Measurements from ENCODE around the gene PPP4C. TPM values are rescaled to one million over a fixed set of nuclear protein-coding genes. Genes with fewer than 3 reads are reported as not detected.
"Not testable (repeated sequence)": the region's sequence is repeated elsewhere in the genome, so short reads cannot be mapped to it uniquely, and the experiment has no call there.

PPP4C gene
- polyA plus RNA-seq, 4 donors = 82.0 to 120 (median 90.5) TPM

DNA sequence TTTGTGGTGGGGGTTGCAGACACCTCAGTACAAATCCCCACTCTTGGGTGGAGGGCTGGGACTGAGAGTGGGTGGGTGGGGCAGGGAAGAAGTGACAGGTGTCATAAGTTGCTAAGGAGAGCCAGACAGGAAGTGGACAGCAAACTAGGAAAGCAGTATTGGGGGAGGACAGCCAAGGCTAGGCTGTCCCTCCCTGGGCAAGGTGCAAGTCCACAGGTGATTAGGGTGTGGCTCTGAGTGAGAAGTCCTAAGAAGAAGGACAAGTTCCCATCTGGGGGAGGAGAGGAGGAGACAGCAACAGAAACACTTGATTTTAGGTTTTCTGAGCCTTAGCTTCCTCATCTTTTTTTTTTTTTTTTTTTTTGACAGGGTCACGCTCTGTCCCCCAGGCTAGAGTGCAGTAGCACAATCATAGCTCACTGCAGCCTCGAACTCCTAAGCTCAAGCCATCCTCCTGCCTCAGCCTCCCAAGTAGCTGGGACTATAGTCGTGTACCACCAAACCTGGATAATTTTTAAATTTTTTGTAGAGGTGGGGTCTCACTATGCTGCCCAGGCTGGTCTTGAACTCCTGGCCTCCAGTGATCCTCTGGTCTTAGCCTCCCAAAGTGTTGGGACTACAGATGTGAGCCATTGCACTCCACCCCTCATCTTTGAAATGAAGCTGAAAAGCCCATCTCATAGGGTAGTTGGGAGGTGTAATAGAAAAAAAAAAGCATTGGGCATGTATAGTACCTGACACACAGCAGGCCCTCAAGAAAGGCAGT lies 44.7 kb downstream of the PPP4C start:
- DNase-seq (ENCODE audit: low read depth in 4 of 4, low spot score in 3 of 4) = no peak

GRCh38 chr16:30121741-30122571 lies 46.2 kb downstream of the PPP4C start:
- DNase-seq (ENCODE audit: low read depth in 4 of 4, low spot score in 3 of 4) = peak in 1 of 4 donors; percentile 25

DNA sequence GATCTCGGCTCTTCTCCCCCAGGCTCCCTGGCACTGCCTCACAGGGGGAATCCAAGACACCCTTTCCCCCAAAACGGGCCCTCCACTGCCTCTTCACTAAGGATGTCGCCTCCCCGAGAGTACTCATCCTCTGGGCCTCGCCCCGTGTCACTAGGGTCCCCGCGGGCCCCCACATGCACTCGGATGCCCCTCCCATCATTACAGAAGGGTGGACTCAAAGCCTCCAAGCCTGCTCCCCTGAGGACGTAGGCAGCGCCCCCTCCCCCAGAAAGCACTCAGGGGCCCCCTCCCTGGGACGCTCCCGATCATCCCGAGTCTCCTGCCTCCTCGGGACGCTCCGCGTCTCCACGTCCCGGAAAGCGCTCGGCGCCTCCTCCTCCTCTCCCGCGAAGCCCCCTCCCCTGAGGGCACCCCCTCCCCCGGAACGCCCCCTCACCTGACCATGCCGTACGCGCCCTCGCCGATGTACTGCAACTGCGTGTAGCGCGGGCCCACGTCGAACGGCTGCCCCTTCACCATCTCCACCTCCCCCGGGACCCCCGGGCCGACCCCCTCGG lies 46.9 kb downstream of the PPP4C start:
- DNase-seq (ENCODE audit: low read depth in 4 of 4, low spot score in 3 of 4) = peak in 1 of 4 donors; percentile 29

GRCh38 chr16:30124985-30125379 lies 49.2 kb downstream of the PPP4C start:
- DNase-seq (ENCODE audit: low read depth in 4 of 4, low spot score in 3 of 4) = no peak

GRCh38 chr16:30125690-30126089 lies 49.9 kb downstream of the PPP4C start:
- not testable (repeated sequence) for DNase-seq (ENCODE audit: low read depth in 4 of 4, low spot score in 3 of 4)

DNA sequence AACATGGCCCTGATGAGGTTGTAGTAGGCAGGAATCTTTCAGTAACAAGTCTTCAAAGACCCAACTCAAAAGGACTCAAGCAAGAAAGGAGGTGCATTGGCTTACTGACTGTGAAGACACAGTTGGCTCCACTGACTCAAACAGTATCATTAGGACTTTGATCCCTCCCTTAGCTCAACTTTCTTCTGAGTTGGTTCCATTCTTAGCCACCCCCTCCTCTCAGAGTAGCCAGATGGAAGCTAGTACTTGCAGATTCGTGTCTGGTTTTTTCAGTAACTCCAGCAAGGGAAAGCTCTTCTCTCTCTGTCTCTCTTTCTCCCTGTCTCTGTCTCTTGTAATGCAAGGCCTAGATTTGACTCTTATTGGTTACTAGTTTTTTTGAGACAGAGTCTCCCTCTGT lies 52.2 kb downstream of the PPP4C start:
- no peak for DNase-seq (ENCODE audit: low read depth in 4 of 4, low spot score in 3 of 4)

GRCh38 chr16:30131869-30132475 lies 56.2 kb downstream of the PPP4C start:
- peak in 1 of 4 donors; percentile 39 for DNase-seq (ENCODE audit: low read depth in 4 of 4, low spot score in 3 of 4)

GRCh38 chr16:30132591-30132990 lies 56.8 kb downstream of the PPP4C start:
- DNase-seq (ENCODE audit: low read depth in 4 of 4, low spot score in 3 of 4) = no peak

Other genes with a start within 250 kb of the PPP4C start
- gene CDIPT, start 212.8 kb upstream of the PPP4C start, polyA plus RNA-seq (ENCODE audit: insufficient read length in 4 of 4) = 100 to 1,000 TPM; 104 to 133 (median 112) TPM
- gene SEZ6L2, start 176.4 kb upstream of the PPP4C start, polyA plus RNA-seq (ENCODE audit: insufficient read length in 4 of 4) = 10 to 100 TPM; 11.3 to 13.7 (median 12.4) TPM
- gene ASPHD1, start 175.5 kb upstream of the PPP4C start, polyA plus RNA-seq (ENCODE audit: insufficient read length in 4 of 4) = 1 to 10 TPM in 1 of 4 donors, under 1 TPM in 3; 0.60 to 1.2 (median 0.82) TPM
- 10 to 100 TPM; 12.5 to 18.4 (median 16.4) TPM for gene KCTD13, start 149.8 kb upstream of the PPP4C start, polyA plus RNA-seq (ENCODE audit: insufficient read length in 4 of 4)
- gene TMEM219, start 113.9 kb upstream of the PPP4C start, polyA plus RNA-seq (ENCODE audit: insufficient read length in 4 of 4) = 100 to 1,000 TPM; 115 to 126 (median 116) TPM
- 10 to 100 TPM; 41.9 to 52.5 (median 43.5) TPM for gene TAOK2, start 102.1 kb upstream of the PPP4C start, polyA plus RNA-seq (ENCODE audit: insufficient read length in 4 of 4)
- 10 to 100 TPM; 15.2 to 22.5 (median 16.6) TPM for gene HIRIP3, start 80.4 kb upstream of the PPP4C start, polyA plus RNA-seq (ENCODE audit: insufficient read length in 4 of 4)
- gene INO80E, start 79.8 kb upstream of the PPP4C start, polyA plus RNA-seq (ENCODE audit: insufficient read length in 4 of 4) = 10 to 100 TPM; 43.5 to 56.0 (median 48.6) TPM
- gene DOC2A, start 65.0 kb upstream of the PPP4C start, polyA plus RNA-seq (ENCODE audit: insufficient read length in 4 of 4) = 1 to 10 TPM; 2.1 to 2.7 (median 2.5) TPM
- gene C16orf92, start 52.8 kb upstream of the PPP4C start, polyA plus RNA-seq (ENCODE audit: insufficient read length in 4 of 4) = not detected
- gene TLCD3B, start 44.7 kb upstream of the PPP4C start, polyA plus RNA-seq (ENCODE audit: insufficient read length in 4 of 4) = 1 to 10 TPM in 1 of 4 donors, under 1 TPM in 3; 0.58 to 1.4 (median 0.81) TPM
- 100 to 1,000 TPM; 478 to 641 (median 500) TPM for gene ALDOA, start 10.2 kb upstream of the PPP4C start, polyA plus RNA-seq (ENCODE audit: insufficient read length in 4 of 4)
- 1 to 10 TPM; 1.1 to 2.0 (median 1.2) TPM for gene TBX6, start 15.9 kb downstream of the PPP4C start, polyA plus RNA-seq (ENCODE audit: insufficient read length in 4 of 4)
- gene YPEL3, start 20.2 kb downstream of the PPP4C start, polyA plus RNA-seq (ENCODE audit: insufficient read length in 4 of 4) = 10 to 100 TPM; 56.7 to 78.4 (median 60.1) TPM
- 10 to 100 TPM in 2 of 4 donors, 1 to 10 TPM in 2; 8.9 to 14.8 (median 12.2) TPM for gene GDPD3, start 37.5 kb downstream of the PPP4C start, polyA plus RNA-seq (ENCODE audit: insufficient read length in 4 of 4)
- 10 to 100 TPM; 85.7 to 98.8 (median 92.2) TPM for gene MAPK3, start 47.2 kb downstream of the PPP4C start, polyA plus RNA-seq (ENCODE audit: insufficient read length in 4 of 4)
- 10 to 100 TPM in 3 of 4 donors, 1 to 10 TPM in 1; 9.2 to 12.3 (median 11.2) TPM for gene CORO1A, start 107.6 kb downstream of the PPP4C start, polyA plus RNA-seq (ENCODE audit: insufficient read length in 4 of 4)
- 10 to 100 TPM; 19.2 to 34.5 (median 23.0) TPM for gene BOLA2B, start 117.7 kb downstream of the PPP4C start, polyA plus RNA-seq (ENCODE audit: insufficient read length in 4 of 4)
- 10 to 100 TPM; 18.9 to 20.8 (median 20.1) TPM for gene SLX1A, start 117.9 kb downstream of the PPP4C start, polyA plus RNA-seq (ENCODE audit: insufficient read length in 4 of 4)
- gene SULT1A3, start 123.3 kb downstream of the PPP4C start, polyA plus RNA-seq (ENCODE audit: insufficient read length in 4 of 4) = 10 to 100 TPM in 2 of 4 donors, 1 to 10 TPM in 2; 4.1 to 12.8 (median 10.6) TPM
- gene NPIPB13, start 172.5 kb downstream of the PPP4C start, polyA plus RNA-seq (ENCODE audit: insufficient read length in 4 of 4) = 10 to 100 TPM in 1 of 4 donors, 1 to 10 TPM in 3; 3.5 to 11.8 (median 6.0) TPM

All from right renal pelvis (tissue), 4 donors.